GM23338 (cell line): ENCODE measurements around the gene RBCK1. TPM values are rescaled to one million over a fixed set of nuclear protein-coding genes. Genes with fewer than 3 reads are reported as not detected.

ENCODE experiments used
- ATAC-seq: fragments of 200-7000 bp; cut with Tn5 transposase; 3 replicates; pipeline ENCODE4 v1.9.1; 2020
- DNase-seq: peaks from one replicate; pipeline ENCODE4 v3.0.0-alpha.2; 2015; ENCODE audit warnings: low spot score
- H2AFZ ChIP-seq: fragments of 200-600 bp; sonication (generic); 2 replicates; pipeline ENCODE4 v1.8.0; 2016; ENCODE audit warnings: antibody characterized with exemption, mild to moderate bottlenecking, moderate library complexity
- H3F3A ChIP-seq: fragments of 200-600 bp; sonication (generic); replicated peaks from 2 replicates; pipeline ENCODE4 v1.8.0; 2017; ENCODE audit warnings: antibody characterized with exemption, mixed run types, low read depth
- H3K27ac ChIP-seq: fragments of 200-600 bp; sonication (generic); 2 replicates; pipeline ENCODE4 v1.6.1; 2016; ENCODE audit warnings: low read depth
- H3K27me3 ChIP-seq: fragments of 200-600 bp; sonication (generic); 2 replicates; pipeline ENCODE4 v1.8.0; 2016; ENCODE audit warnings: mild to moderate bottlenecking, mixed run types, moderate library complexity; ENCODE audit not compliant: insufficient read depth
- H3K36me3 ChIP-seq: fragments of 200-600 bp; sonication (generic); 2 replicates; pipeline ENCODE4 v1.8.0; 2016; ENCODE audit warnings: mild to moderate bottlenecking; ENCODE audit not compliant: insufficient read depth
- H3K4me1 ChIP-seq: fragments of 200-600 bp; sonication (generic); 2 replicates; pipeline ENCODE4 v1.8.0; 2016; ENCODE audit warnings: mild to moderate bottlenecking, moderate library complexity; ENCODE audit not compliant: insufficient read depth
- H3K4me2 ChIP-seq: fragments of 200-600 bp; sonication (generic); 2 replicates; pipeline ENCODE4 v1.7.1; 2017; ENCODE audit warnings: mixed run types
- H3K4me3 ChIP-seq: fragments of 200-600 bp; sonication (generic); 2 replicates; pipeline ENCODE4 v1.6.1; 2016; ENCODE audit warnings: mixed run types
- H3K79me2 ChIP-seq: fragments of 200-600 bp; sonication (generic); replicated peaks from 2 replicates; pipeline ENCODE4 v1.8.0; 2017; ENCODE audit warnings: mild to moderate bottlenecking; ENCODE audit not compliant: insufficient read depth
- H3K9me2 ChIP-seq: fragments of 200-600 bp; sonication (generic); 2 replicates; pipeline ENCODE4 v1.8.0; 2017; ENCODE audit not compliant: insufficient read depth
- H4K20me1 ChIP-seq: fragments of 200-600 bp; sonication (generic); replicated peaks from 2 replicates; pipeline ENCODE4 v1.8.0; 2017; ENCODE audit warnings: mild to moderate bottlenecking; ENCODE audit not compliant: insufficient read depth
- H3K27ac Mint-ChIP-seq: 2 replicates; pipeline ENCODE4 v1.8.0; 2020; ENCODE audit warnings: inconsistent platforms, mild to moderate bottlenecking, moderate library complexity, mixed read lengths
- H3K27me3 Mint-ChIP-seq: 3 replicates; pipeline ENCODE4 v1.8.0; 2022; ENCODE audit warnings: low read depth, mild to moderate bottlenecking, moderate library complexity, mixed read lengths, inconsistent platforms; ENCODE audit not compliant: insufficient read depth, poor library complexity
- H3K36me3 Mint-ChIP-seq: 3 replicates; pipeline ENCODE4 v1.8.0; 2021; ENCODE audit warnings: low read depth, mild to moderate bottlenecking, inconsistent platforms, moderate library complexity, mixed read lengths
- H3K4me1 Mint-ChIP-seq: 3 replicates; pipeline ENCODE4 v1.8.0; 2020; ENCODE audit warnings: mild to moderate bottlenecking, inconsistent platforms, mixed read lengths
- H3K4me3 Mint-ChIP-seq: 3 replicates; pipeline ENCODE4 v1.8.0; 2021; ENCODE audit warnings: moderate library complexity, mild to moderate bottlenecking, inconsistent platforms, mixed read lengths
- H3K9me3 Mint-ChIP-seq: 3 replicates; pipeline ENCODE4 v1.8.0; 2020; ENCODE audit warnings: moderate library complexity, mild to moderate bottlenecking, inconsistent platforms, mixed read lengths
- CREB1 ChIP-seq: fragments of 250-450 bp; sonication (Bioruptor Pico); IDR thresholded peaks from 2 replicates; pipeline ENCODE4 v1.5.0; 2020; ENCODE audit warnings: low read depth, mild to moderate bottlenecking, moderate library complexity
- EZH2phosphoT487 ChIP-seq: fragments of 200-600 bp; sonication (generic); IDR thresholded peaks from one replicate; pipeline ENCODE4 v1.8.1; 2018; ENCODE audit warnings: antibody characterized with exemption; ENCODE audit not compliant: unreplicated experiment
- NANOG ChIP-seq: IDR thresholded peaks from 2 replicates; pipeline ENCODE4 v1.6.1; 2016; ENCODE audit warnings: antibody characterized with exemption, borderline replicate concordance
- POLR2AphosphoS5 ChIP-seq: IDR thresholded peaks from 2 replicates; pipeline ENCODE4 v1.6.1; 2016; ENCODE audit warnings: antibody characterized with exemption, low read depth
- ZNF462 ChIP-seq: fragments of 250-450 bp; sonication (Bioruptor Pico); IDR thresholded peaks from 2 replicates; pipeline ENCODE4 v1.5.0; 2020; ENCODE audit warnings: mild to moderate bottlenecking, moderate library complexity
- polyA plus RNA-seq: library from polyadenylated mRNA; unstranded; fragments of >200 nt; fragmentation: Nextera tagmentation; extraction: Ambion mirVana; gene quantifications from 2 replicates; pipeline ENCODE4 v1.2.1, GENCODE V29; 2016
- total RNA-seq: library from RNA; depleted of rRNA; stranded (reverse); fragments of >200 nt; shearing (Covaris generic); gene quantifications from 2 replicates; pipeline ENCODE4 v1.2.3, GENCODE V29; 2014

The RBCK1 gene
- total and polyA plus RNA-seq, 2 experiments from 2014 or later = 52.6 to 56.8 TPM

- no peak for TF ChIP-seq ZNF462 (CRISPR knock-in tag)
Measured at GRCh38 chr20:480044-480443, 71.9 kb downstream of the RBCK1 start (continued).

- Histone ChIP-seq H3K79me2 (no peaks in the 10 kb centered on the region), H3K4me1 (no peaks in the 10 kb centered on the region), H3K36me3 (peaks cover 49% of the 10 kb centered on the region), H2AFZ (no peak overlapping the region), H3F3A (peaks cover 19% of the 10 kb centered on the region), H3K9me2 (no peaks in the 10 kb centered on the region), H3K4me2 (no peak overlapping the region), H4K20me1 (peaks cover 49% of the 10 kb centered on the region), H3K27me3 (no peaks in the 10 kb centered on the region), H3K27ac (no peak overlapping the region), H3K4me3 (no peak overlapping the region)
- H3K4me3 Mint-ChIP-seq = no peak overlapping the region
- ATAC-seq = no peak
- H3K27me3 Mint-ChIP-seq = peaks cover 7% of the 10 kb centered on the region
- no peak overlapping the region for H3K27ac Mint-ChIP-seq
- no peaks in the 10 kb centered on the region for H3K9me3 Mint-ChIP-seq
- no peak for DNase-seq
- no peak for TF ChIP-seq POLR2AphosphoS5
- no peak for TF ChIP-seq EZH2phosphoT487
- no peak for TF ChIP-seq NANOG
- TF ChIP-seq CREB1 (CRISPR knock-in tag) = no peak
- TF ChIP-seq ZNF462 (CRISPR knock-in tag) = no peak
- peaks cover 70% of the 10 kb centered on the region for H3K36me3 Mint-ChIP-seq
- H3K4me1 Mint-ChIP-seq = no peaks in the 10 kb centered on the region
Measured at GRCh38 chr20:481167-481566, 73.1 kb downstream of the RBCK1 start.
